Kidney tubule cell (primary cell): Measurements from ENCODE around the gene KSR2.

Experiments used
- DNase-seq: peaks from one replicate; pipeline ENCODE4 v3.0.0-alpha.2; 2018; ENCODE audit warnings: low spot score

Gene KSR2

GRCh38 chr12:117857632-117858612 lies 110.9 kb downstream of the KSR2 start:
- peak; percentile 53 for DNase-seq

DNA sequence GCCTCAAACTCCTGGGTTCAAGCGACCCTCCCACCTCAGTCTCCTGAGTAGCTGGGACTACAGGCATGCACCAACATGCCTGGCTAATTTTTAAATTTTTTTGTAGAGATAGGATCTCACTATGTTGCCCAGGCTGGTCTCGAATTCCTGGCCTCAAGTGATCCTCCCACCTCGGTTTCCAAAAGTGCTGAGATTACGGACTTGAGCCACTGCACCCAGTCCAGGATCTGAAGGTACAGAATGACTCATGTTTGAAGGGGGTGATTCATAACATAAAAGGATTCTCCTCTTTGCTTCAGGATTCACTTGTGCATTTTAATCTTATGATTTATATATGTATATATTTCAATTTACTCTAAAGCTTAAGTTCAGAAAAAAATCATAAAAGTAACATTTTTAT lies 111.7 kb downstream of the KSR2 start:
- DNase-seq, result peak; percentile 44

GRCh38 chr12:117855165-117855564 lies 113.6 kb downstream of the KSR2 start:
- DNase-seq, result no peak

DNA sequence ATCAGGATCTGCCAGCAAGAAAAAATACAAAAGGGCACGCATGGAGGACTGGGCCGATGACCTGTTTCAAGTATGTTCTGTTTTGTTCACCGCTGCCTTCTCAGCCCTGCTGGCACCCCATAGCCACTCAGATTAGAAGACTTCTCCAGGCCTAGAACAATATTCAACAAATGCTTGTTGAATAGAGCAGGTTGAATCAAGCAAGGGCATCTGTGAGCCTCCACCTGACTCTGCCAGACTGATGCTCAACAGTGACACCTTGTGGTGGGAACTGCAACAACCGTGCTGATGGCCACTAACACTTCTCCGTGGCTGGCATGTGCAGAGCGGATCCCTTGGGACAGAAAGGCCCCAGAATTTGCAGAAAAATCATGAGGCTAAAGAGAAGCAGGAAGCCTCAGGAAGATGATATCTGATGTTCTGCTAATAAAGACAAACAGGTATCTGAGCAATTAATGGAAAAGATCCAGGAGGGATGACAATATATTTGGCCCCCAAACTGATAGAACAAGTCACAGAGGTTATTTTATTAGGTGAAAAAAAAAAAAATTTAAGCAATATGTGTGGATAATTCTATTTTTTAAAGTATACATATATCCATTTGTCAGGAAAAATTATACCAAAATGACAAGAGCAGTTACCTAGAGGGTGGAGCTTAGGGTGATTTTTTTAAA lies 114.3 kb downstream of the KSR2 start:
- peak; percentile 64 for DNase-seq

DNA sequence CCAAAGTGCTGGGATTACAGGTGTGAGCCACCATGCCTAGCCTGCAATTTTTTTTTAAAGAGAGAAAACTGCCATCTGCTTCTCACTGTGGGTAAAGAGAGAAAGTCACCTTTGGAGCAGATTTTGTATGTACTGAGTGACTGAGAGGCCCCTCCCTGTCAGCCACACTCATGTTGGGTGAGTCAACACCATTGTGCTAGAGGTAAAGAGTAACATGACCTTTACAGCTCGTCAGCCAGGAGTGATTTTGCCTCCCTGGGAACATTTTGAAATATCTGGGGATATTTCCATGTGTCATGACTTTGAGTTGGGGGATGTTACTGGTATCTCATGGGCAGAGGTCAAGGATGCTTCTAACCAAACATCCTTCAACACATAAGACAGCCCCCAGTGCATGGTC lies 115.2 kb downstream of the KSR2 start:
- peak; percentile 86 for DNase-seq

GRCh38 chr12:117850048-117850447 lies 118.7 kb downstream of the KSR2 start:
- peak; percentile 65 for DNase-seq

DNA sequence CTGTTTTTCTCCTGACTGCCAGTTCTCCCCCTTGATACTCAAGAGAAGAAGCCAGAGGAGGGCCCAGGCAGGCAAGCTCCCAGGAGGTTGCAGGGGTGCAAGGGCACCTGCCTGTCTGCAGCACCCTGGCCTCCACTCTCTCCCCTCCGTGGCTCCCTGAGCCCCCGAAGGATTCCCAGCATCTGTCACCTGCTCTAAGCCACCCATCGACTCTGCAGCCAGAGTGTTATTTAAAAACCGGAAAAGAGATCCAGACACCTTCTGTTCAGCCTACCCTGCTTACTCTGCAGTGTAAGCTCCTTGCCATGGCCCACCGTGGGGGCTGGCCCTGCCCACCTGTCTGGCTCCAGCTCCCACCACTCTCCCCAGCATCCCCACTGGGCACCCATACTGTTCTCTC lies 121.4 kb downstream of the KSR2 start:
- DNase-seq, result no peak

- DNase-seq, result no peak
Observed at GRCh38 chr12:117845271-117845904, 123.4 kb downstream of the KSR2 start.

DNA sequence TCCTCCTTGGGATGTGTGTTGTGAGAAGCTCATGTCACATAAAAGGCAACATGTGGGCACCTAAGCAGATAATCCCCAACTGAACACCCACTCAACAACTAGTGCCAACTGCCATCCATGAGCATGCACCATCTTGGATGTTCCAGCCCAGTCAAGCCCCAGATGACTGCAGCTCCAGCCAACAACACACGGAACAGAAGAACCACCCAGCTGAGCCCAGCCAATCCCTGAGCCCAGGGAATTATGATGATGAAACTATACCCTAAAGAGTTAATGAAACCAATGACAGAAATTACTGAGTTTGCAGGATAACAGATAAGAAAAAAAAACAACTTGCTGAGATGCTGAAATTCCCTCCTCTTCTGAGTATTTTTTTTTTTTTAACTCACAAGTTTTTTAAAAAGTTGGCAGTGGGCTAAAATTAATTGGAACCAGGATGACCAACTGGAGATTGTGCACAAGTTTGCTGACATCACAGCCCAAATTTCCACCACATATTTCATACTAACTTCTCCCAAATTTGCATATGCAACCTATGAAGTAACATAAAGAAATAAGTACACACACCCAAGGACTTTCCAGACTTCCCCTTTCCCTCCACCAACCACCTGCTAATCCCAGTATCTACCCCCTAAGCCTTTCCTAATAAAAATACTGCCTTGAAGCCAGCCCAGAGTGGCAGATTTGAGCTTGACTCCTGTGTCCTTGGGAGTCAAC lies 124.5 kb downstream of the KSR2 start:
- DNase-seq, result no peak

DNA sequence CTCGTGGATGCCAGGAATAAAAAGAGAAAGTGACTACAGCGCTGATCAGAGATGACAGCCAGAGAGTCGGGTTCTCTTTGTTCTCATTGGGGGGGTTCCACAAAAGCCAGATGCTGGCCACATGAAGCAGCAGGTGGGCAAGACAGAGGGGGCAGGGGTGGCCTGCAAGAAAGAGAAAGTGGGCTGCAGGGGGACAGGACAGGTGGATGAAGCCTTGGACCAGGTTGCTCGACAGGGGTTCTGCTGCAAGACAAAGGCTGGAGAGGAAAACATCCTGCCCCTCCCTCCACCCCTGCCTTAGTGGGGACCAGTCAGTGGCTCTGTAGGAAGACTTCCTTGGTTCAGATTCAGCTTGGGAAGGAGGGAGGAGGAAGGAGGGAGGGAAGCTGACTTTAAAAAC lies 126.2 kb downstream of the KSR2 start:
- no peak for DNase-seq

DNA sequence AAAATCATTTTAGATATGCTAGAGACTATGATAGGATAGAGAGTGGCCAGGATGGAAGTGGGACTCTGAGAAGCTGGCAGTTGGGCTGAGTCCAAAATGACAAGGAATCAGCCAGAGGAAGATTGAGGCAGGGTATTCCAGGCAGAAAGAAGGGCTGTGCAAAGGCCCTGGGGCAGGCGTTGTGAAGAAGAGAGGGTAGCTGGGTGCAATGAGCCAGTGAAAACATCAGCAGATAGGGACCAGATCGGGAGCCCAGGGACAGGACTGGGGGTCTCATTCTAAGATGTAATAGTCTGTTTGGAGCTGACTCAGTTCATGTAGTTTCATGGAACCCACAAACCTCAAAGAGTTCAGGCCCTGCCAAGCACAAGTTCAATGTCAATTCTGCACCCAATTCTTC lies 126.6 kb downstream of the KSR2 start:
- DNase-seq, result no peak

DNA sequence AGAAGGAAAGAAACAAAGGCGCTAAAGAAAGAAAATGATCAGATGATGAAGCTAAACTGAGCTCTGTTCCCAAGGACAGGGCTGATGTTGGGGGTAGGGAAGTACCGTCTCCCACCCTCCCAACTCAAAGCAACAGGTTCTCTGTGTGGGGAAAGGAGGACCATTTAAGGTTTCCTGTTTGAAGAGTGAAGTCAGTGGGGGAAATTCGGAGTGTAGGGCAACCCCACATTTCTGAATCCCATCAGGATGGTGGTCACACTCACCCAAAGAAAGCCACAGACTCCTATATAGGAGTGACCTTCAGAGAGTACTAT lies 131.1 kb downstream of the KSR2 start:
- DNase-seq, result no peak

DNA sequence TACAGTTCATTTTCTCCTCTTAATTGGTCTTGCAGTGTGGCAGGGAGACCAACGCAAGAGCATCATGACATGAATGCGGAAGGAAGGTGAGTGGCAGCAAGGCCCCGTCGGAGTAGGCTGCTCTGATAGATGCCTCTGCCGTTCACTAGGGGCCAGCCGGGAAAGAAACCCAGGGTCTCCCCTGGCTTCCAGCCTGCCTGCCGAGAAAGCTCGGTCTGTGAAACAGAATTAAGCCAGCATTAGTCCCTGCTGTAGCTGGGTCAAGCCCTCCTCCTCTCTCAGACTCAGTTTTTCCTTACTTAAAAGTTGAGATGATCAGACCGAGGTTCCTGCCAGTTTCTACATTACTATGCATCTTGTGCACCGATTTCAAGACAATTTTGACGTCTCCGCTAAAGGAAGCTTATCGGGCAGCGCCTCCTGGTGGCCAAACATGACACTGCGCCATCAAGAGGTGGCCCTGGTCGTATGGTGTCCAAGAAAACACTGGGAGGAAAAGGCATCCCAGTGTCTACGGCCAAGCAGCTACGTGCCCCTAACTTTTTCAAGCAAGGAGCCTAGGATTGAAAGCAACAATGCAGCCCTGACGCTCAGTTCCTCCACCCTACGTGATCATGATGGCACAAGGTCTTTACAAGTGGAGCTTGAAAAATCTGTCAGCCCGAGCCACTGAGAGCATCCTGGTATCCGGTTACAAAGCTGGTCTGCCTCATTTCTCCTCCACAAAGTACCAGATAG lies 131.6 kb downstream of the KSR2 start:
- DNase-seq, result peak; percentile 81

DNA sequence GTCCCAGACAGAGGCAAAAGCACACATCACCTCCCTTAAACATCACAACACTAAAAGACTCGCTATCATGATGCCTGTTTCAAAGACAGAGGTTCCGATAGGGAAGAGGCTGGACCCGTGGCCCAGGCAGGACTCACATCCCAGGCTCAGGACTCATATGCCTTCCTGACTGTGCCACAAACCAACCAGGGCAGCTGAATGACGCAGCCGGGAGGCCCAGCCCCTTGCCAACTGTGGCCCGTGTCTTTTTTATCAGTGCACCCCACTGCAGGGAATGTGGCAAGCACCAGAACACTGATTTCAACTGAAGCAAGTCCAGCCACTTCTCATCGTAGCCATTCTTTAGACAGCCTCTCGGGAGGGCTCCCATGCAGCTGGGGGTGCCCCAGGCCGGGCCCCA lies 132.3 kb downstream of the KSR2 start:
- no peak for DNase-seq

- no peak for DNase-seq
Observed at GRCh38 chr12:117835156-117835555, 133.6 kb downstream of the KSR2 start.

DNA sequence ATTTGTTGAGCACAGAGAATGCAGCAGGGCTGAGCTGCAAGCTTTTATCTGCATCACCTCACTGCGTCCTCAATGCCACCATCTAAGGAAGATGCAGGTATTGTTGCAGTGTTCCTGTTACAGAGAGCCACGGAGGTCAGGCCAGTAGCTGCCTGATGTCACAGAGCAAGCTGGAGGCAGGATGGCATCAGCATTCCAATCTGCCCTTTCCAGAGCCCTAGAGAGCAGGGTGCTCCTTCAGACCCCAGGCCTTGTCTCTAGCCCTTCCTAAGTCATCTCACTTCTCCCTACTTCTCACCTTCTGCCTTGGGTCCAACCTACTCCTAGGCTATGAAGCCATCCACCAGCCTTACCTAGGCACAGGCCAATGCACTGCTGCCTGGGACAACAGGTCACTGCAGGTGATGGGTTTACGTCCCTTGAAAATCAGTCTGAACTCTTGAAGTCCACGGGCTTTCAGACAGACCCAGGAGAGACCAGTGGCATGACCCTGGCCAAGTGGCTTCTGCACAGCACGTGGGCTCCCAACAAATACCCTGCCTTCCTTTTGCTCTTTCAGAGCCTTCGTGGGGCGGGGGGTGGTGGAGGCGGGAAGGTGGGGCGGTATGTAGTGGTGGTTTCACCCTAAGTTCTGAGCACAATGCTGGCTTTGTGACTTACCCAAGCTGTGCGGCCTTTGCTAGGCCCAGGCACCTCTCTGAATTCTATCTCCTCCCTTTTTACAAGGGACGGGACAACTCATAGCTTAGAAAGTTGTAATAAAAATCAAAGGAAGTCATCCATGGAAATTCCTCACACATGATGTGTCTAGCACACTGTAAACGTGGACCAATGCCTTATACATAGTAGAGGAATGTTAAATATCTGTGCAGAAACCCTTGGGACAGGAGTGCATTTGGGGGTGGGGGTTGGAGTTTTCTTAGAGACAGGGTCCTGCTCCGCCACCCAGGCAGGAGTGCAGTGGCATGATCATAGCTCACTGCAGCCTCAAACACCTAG lies 136.0 kb downstream of the KSR2 start:
- peak; percentile 93 for DNase-seq

DNA sequence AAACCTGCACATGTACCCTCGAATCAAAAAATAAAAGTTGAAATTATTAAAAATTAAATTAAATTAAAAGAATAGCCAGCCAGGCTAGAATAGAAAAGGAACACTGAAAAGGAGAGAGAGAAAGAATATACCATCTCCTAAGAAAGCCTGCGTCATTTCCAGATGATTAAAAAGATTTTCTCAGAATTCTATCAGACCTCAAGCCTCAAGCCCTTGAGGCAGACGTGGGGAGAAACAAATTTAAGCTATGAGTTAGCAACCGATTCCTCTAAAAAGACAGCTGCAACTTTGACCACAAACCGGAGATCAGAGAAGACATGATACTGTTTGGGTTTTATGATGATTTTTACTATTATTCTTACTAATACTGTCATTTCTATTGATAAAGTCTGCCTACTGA lies 138.3 kb downstream of the KSR2 start:
- no peak for DNase-seq

DNA sequence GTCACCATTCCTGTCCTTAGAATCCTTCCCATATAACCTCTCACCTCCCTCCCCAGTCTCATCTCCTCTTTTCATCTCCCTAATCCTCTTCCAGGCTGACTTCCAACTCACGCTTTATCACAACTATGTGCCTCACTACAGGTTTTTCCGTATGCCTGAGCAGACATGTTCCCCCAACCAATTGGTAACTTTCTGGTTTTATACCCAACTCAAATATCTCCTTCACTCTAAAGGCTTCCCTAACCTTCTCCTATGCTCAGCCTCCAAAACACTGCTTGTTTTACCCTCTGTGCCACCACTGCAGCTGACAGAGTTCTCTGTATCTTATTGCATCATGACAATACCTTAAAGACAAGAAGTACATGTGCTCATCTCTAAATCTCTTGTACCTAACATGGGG lies 139.7 kb downstream of the KSR2 start:
- no peak for DNase-seq

GRCh38 chr12:117827660-117828059 lies 141.1 kb downstream of the KSR2 start:
- DNase-seq, result no peak

GRCh38 chr12:117825827-117826226 lies 143.0 kb downstream of the KSR2 start:
- DNase-seq, result no peak
